Chondrocyte (in vitro differentiated cells): ENCODE measurements around the gene PCSK7. TPM values are rescaled to one million over a fixed set of nuclear protein-coding genes. Genes with fewer than 3 reads are reported as not detected.

ENCODE experiments used
- DNase-seq: peaks from one replicate; pipeline ENCODE4 v3.0.0; 2021; ENCODE audit warnings: mixed read lengths, low spot score
- H3K27ac Mint-ChIP-seq: one replicate; pipeline ENCODE4 v1.8.0; 2021; ENCODE audit warnings: mild to moderate bottlenecking, moderate library complexity, mixed read lengths; ENCODE audit not compliant: unreplicated experiment
- H3K27me3 Mint-ChIP-seq: 2 replicates; pipeline ENCODE4 v1.8.0; 2021; ENCODE audit warnings: low read depth, mixed read lengths
- H3K36me3 Mint-ChIP-seq: 2 replicates; pipeline ENCODE4 v1.8.0; 2021; ENCODE audit warnings: low read depth, mixed read lengths
- H3K4me1 Mint-ChIP-seq: 2 replicates; pipeline ENCODE4 v1.8.0; 2021; ENCODE audit warnings: low read depth, mild to moderate bottlenecking, mixed read lengths
- H3K4me3 Mint-ChIP-seq: one replicate; pipeline ENCODE4 v1.8.0; 2021; ENCODE audit warnings: mild to moderate bottlenecking, moderate library complexity, mixed read lengths; ENCODE audit not compliant: unreplicated experiment
- H3K9me3 Mint-ChIP-seq: 2 replicates; pipeline ENCODE4 v1.8.0; 2021; ENCODE audit warnings: low read depth, mixed read lengths
- total RNA-seq: library from RNA; stranded (reverse); gene quantifications from 3 replicates; pipeline ENCODE4 v1.2.1, GENCODE V29; 2021
- TF ChIP-seq, protein P1 (sequence below): fragments of 200-600 bp; sonication (generic); IDR thresholded peaks from 2 replicates; pipeline ENCODE4 v1.5.0; 2021; ENCODE audit warnings: antibody characterized with exemption, mild to moderate bottlenecking, moderate library complexity

The PCSK7 gene
- total RNA-seq, 1 donor from 2014 or later, result 43.0 TPM

DNA sequence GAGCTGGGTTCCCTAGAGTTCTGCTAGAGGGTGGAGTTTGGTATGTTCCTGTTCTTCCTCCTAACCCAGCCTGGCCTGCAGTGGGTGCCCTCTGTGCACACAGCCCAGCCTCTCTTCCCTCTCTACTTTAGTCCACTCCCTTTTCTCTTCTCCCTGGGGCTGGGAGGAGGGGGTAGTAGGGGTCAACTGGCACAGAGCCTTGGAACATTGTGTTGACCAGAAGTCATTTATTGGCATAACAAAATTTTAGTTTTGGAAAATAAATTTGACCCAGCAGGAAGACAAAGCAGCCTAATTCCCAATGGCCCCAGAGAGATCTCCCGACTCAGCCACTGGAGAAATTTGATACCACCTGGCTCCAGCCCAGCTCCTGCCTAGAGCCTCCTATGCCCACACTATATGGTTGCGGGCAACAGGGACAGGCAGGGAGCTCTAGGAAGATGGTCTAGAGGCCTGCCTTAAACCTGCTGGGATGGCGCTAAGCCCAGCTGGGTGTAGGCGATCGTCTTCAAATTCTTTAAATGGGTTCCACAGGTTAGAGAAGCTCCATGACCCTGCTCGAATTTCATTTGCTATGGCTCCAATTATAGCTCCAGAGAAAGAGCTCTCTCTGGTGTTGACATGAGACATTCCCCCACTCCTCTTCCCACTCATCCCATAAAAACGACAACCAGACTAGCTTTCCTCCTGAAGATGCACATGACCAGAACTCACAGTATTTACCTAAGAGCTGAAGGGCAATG, 9.9 kb downstream of the PCSK7 start:
- H3K4me3 Mint-ChIP-seq, result no peak overlapping the region
- no peaks in the 10 kb centered on the region for H3K9me3 Mint-ChIP-seq
- peaks cover 13% of the 10 kb centered on the region for H3K36me3 Mint-ChIP-seq
- peaks cover 62% of the 10 kb centered on the region for H3K4me1 Mint-ChIP-seq
- TF ChIP-seq, protein P1, sequence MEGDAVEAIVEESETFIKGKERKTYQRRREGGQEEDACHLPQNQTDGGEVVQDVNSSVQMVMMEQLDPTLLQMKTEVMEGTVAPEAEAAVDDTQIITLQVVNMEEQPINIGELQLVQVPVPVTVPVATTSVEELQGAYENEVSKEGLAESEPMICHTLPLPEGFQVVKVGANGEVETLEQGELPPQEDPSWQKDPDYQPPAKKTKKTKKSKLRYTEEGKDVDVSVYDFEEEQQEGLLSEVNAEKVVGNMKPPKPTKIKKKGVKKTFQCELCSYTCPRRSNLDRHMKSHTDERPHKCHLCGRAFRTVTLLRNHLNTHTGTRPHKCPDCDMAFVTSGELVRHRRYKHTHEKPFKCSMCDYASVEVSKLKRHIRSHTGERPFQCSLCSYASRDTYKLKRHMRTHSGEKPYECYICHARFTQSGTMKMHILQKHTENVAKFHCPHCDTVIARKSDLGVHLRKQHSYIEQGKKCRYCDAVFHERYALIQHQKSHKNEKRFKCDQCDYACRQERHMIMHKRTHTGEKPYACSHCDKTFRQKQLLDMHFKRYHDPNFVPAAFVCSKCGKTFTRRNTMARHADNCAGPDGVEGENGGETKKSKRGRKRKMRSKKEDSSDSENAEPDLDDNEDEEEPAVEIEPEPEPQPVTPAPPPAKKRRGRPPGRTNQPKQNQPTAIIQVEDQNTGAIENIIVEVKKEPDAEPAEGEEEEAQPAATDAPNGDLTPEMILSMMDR, result peak; percentile 57
- H3K27ac Mint-ChIP-seq, result peak overlapping the region; percentile 84
- no peaks in the 10 kb centered on the region for H3K27me3 Mint-ChIP-seq
- DNase-seq, result no peak

- H3K9me3 Mint-ChIP-seq, result no peaks in the 10 kb centered on the region
- H3K27me3 Mint-ChIP-seq, result no peaks in the 10 kb centered on the region
- peaks cover 63% of the 10 kb centered on the region for H3K4me1 Mint-ChIP-seq
- TF ChIP-seq, protein P1, result no peak
- DNase-seq, result no peak
- peak overlapping the region; percentile 84 for H3K27ac Mint-ChIP-seq
- H3K36me3 Mint-ChIP-seq, result peaks cover 12% of the 10 kb centered on the region
- H3K4me3 Mint-ChIP-seq, result peak overlapping the region; percentile 20
Measured at GRCh38 chr11:117220999-117221774, 10.7 kb downstream of the PCSK7 start.

DNA sequence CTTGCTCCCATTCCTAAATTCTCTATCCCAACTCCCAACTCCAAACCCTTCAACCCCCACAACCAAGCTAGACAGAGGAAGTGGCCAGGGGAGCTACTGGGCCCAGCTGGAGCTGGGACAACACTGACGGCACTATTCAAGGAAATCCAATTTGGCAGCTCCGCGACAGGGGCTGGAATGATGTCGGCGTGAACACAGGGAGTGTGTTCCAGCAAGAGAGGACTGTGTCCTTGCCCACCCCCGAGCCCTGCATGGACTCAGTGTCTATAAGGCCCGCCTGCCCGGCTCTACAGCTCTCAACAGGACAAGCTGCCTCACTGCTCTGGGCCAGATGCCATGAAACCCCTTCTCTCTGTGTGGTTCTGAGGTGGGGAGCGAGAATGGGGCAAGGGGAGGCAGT, 11.3 kb downstream of the PCSK7 start:
- DNase-seq, result no peak
- Mint-ChIP-seq H3K27ac (peak overlapping the region; percentile 84), H3K27me3 (no peaks in the 10 kb centered on the region), H3K4me3 (no peak overlapping the region), H3K9me3 (no peaks in the 10 kb centered on the region), H3K4me1 (peaks cover 62% of the 10 kb centered on the region), H3K36me3 (peaks cover 12% of the 10 kb centered on the region)
- TF ChIP-seq, protein P1, result no peak

- H3K36me3 Mint-ChIP-seq, result peaks cover 12% of the 10 kb centered on the region
- no peaks in the 10 kb centered on the region for H3K27me3 Mint-ChIP-seq
- peak overlapping the region; percentile 51 for H3K27ac Mint-ChIP-seq
- H3K4me3 Mint-ChIP-seq, result no peak overlapping the region
- DNase-seq, result no peak
- H3K4me1 Mint-ChIP-seq, result peaks cover 62% of the 10 kb centered on the region
- TF ChIP-seq, protein P1, result no peak
- no peaks in the 10 kb centered on the region for H3K9me3 Mint-ChIP-seq
Measured at GRCh38 chr11:117219995-117220394, 11.9 kb downstream of the PCSK7 start.

- peak; percentile 78 for DNase-seq
- Mint-ChIP-seq H3K4me3 (no peak overlapping the region), H3K4me1 (peaks cover 62% of the 10 kb centered on the region), H3K27ac (no peak overlapping the region), H3K9me3 (no peaks in the 10 kb centered on the region), H3K36me3 (peaks cover 16% of the 10 kb centered on the region), H3K27me3 (no peaks in the 10 kb centered on the region)
- TF ChIP-seq, protein P1, result no peak
Measured at GRCh38 chr11:117219455-117219854, 12.4 kb downstream of the PCSK7 start.
